OCI-LY7 (cell line): ENCODE measurements around the gene ZNF335.

Experiments used
- CTCF ChIP-seq: fragments of 200-600 bp; sonication (generic); conservative IDR thresholded peaks from 2 replicates; pipeline ENCODE4 v1.5.1; 2014; ENCODE audit warnings: mild to moderate bottlenecking, antibody characterized with exemption, low read length, moderate library complexity, mixed read lengths
- EZH2phosphoT487 ChIP-seq: fragments of 200-600 bp; sonication (generic); IDR thresholded peaks from 2 replicates; pipeline ENCODE4 v1.6.1; 2018; ENCODE audit warnings: low read depth, borderline replicate concordance, mild to moderate bottlenecking, mixed run types, antibody characterized with exemption, low read length, moderate library complexity, mixed read lengths

GRCh38 chr20:46020555-46020954, 48.6 kb upstream of the ZNF335 start:
- no peak for TF ChIP-seq CTCF
- no peak for TF ChIP-seq EZH2phosphoT487
